Activated naive CD4-positive, alpha-beta T cell treated with Interleukin-2 at 50 U/mL for 16 hours (primary cell): Measurements from ENCODE around the gene PLD4.
"Not testable (repeated sequence)": the region's sequence is repeated elsewhere in the genome, so short reads cannot be mapped to it uniquely, and the experiment has no call there.

Experiments used
- DNase-seq: peaks from one replicate; pipeline ENCODE4 v3.0.0-alpha.2; 2020

PLD4 gene

DNA sequence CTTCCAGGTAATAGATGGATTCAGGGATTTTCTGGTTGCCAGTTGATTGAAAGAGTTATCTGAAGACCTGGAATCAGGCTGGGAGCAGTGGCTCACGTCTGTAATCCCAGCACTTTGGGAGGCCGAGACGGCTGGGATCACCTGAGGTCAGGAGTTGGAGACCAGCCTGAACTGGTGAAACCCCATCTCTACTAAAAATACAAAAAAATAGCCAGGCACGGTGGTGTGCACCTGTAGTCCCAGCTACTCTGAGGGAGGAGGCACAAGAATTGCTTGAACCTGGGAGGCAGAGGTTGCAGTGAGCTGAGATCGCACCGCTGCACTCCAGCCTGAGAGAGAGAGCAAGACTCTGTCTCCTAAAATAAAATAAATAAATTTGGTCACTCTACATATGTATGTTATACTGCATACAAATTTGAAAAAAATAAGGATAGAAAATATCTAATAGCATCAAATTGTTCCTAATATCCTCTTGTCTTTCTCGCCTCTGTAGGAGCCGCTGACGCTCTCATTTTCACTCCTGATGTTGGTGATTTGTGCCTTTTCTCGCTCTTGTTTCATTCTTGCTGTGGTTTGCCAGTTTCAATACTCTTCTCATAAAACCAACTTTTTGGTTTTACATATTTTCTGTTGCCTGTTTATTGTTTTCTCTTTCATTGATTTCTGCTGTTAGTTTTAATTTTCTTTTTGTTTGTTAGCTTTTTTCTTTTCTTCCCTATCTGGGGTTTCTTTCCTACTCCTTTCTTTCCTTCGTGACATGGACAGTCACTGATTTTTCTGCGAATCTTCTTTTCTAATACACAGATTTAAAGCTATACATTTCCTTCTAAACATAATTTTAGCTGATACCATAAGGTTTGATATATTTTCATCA, 23.8 kb upstream of the PLD4 start:
- no peak for DNase-seq

DNA sequence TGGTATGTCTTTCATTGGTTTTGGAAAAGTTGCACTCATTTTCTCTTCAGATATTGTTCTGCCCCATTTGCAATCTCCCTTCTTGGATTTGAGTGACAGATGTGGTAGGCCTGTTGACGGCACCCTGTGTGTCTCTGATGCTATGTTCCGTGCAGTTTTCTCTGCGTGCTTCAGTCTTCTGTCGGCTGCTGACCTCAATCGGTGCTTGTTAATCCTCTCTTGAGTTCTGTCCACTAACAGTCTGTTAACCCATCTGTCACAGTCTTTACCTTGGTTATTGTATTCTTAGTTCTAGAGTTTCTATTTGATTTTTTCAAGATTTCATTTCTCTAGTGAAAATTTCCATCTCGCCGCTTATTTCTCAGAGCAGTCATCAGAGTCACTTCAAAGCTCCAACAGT, 20.7 kb upstream of the PLD4 start:
- no peak for DNase-seq

DNA sequence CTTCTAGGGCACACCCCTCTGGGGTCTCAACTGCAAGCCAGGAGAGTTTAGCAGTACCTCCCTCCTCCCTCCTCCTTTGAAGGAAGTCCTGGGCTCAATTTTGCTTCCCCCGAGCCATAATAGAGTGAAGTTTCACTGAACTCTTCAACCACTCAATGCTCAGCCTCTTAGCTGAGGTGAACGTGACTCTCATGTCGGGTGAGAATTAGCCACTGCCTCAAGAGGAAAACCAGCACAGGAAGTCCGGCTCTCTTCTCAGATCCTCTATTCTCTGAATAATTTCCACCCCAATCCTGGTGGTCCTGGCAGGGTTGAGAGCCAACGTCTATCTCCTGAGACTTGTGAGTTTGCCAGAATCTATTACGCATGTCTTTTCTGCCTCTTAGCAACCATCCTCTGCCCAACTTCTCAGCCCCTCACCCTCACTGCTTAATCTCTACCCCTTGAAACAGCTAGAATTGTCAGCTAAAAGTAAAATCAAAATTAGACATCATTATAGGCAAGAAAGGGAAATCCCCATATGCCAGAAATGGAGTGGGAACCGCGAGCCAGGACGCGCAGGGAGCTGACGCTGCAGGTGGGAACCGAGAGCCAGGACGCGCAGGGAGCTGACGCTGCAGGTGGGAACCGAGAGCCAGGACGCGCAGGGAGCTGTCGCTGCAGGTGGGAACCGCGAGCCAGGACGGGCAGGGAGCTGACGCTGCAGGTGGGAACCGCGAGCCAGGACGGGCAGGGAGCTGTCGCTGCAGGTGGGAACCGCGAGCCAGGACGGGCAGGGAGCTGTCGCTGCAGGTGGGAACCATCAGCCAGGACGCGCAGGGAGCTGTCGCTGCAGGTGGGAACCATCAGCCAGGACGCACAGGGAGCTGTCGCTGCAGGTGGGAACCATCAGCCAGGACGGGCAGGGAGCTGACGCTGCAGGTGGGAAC, 19.8 kb upstream of the PLD4 start:
- DNase-seq, result not testable (repeated sequence)

- not testable (repeated sequence) for DNase-seq
Observed at GRCh38 chr14:104905579-104905933, 19.1 kb upstream of the PLD4 start.

DNA sequence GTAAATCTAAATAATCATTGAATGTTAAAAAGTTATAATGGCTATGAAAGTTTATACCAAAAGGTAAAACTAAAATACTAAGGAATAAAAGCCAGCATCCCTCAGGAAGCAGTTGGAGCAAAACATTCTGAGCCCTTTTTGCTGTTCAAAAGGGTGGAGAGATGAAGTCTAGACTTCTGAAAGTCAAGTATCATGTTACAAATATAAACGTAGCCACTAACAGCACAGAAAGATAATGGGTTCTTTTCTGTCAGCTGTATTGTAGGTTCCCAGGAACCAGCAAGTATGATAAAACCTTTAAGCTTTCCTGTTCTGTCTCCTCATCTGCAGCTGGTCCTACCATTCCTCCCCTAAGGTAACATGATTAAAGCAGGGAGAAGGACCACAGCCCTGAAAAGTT, 16.4 kb upstream of the PLD4 start:
- no peak for DNase-seq

DNA sequence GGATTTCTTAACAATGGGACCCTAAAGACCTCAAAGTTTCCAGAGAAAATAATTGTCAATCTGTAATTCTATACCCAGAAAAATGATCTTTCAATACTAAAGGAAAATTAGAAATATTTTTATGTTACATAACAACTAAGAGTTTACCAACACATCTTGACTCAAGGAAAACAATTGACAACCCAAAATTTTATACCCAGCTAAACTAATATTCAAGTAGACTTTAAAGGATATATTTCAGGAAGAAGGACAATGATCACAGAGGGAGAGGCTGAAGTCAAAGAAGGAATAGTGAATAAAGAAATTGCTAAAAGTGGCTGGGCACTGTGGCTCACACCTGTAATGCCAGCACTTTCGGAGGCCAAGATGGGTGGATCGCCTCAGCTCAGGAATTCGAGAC, 12.6 kb upstream of the PLD4 start:
- DNase-seq, result no peak

GRCh38 chr14:104913435-104913834, 11.2 kb upstream of the PLD4 start:
- DNase-seq, result no peak

GRCh38 chr14:104917116-104917515, 7.6 kb upstream of the PLD4 start:
- DNase-seq, result no peak

GRCh38 chr14:104917993-104918392, 6.7 kb upstream of the PLD4 start:
- no peak for DNase-seq

DNA sequence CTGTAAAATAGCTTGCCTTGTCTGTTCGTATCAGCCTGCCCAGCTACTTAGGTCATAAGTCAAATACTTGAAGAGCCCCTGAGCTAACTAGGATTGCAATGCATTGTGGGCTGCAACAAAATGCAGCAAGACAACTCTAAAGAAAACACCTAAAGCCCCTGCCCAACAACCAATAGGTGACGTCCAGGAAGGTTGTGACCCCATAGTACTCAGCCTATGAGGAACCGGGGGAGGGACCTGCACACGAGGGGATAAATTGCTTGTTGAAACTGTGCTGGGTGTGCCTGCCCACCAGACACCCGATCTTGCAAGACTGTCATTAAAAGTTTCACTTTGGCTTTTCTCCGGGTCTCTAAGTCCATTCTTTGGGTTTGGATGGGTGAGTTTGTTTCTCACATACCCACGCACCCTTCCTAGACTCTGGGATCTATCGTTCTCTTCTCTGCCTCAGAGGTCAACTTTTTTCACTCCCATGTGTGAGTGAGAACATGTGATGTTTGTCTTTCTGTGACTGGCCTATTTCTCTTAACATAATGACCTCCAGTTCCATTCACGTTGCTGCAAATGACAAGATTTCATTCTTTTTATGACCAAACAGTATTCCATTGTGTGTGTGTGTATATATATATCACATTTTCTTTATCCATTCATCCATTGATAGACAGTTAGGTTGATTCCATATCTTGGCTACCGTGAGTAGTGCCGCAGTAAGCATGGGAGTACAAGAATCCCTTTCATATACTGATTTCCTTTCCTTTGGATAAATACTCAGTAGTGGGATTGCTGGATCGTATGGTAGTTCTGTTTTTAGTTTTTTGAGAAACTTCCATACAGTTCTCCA, 5.3 kb upstream of the PLD4 start:
- not testable (repeated sequence) for DNase-seq

GRCh38 chr14:104919993-104920315, 4.7 kb upstream of the PLD4 start:
- DNase-seq, result no peak

DNA sequence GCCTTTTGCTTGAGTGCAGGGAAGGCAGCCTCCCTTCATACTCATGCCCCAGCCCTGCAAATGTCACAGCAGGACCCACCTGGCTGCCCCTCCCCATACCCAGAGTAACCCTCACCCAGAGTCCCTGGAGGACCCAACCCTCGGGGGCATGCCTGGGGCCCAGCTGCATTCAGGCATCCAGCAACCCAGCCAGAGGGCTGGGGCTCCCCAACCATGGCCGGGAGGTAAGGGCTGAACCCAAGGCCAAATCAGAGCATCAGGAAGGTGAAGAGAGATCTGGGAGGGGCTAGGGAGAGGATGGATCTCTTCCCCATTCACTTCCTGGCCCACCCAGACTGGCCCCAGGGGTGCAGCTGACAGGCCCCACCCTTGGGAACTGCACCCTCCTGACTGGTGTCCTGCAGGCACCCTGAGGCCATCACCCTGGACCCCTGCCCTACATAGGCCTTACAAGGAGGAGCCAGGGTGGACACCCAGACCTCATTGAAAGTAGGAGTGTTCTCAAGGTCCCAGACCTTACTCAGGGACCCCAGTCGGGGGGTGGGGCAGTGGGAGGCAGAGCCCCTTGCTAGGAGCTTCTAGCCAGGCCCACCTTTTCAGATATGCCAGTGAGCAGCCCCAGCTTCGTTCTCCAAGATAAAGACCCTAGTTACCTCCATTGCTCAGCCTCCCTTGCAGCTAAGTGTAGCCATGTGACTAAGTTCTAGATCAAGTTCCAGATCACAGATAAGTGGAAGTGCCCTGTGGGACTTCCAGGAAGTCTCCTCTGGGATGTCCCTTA, 849 bp upstream of the PLD4 start:
- no peak for DNase-seq

GRCh38 chr14:104925214-104925854, 655 bp downstream of the PLD4 start:
- DNase-seq, result no peak

GRCh38 chr14:104925855-104926609, 1.4 kb downstream of the PLD4 start:
- DNase-seq, result no peak

DNA sequence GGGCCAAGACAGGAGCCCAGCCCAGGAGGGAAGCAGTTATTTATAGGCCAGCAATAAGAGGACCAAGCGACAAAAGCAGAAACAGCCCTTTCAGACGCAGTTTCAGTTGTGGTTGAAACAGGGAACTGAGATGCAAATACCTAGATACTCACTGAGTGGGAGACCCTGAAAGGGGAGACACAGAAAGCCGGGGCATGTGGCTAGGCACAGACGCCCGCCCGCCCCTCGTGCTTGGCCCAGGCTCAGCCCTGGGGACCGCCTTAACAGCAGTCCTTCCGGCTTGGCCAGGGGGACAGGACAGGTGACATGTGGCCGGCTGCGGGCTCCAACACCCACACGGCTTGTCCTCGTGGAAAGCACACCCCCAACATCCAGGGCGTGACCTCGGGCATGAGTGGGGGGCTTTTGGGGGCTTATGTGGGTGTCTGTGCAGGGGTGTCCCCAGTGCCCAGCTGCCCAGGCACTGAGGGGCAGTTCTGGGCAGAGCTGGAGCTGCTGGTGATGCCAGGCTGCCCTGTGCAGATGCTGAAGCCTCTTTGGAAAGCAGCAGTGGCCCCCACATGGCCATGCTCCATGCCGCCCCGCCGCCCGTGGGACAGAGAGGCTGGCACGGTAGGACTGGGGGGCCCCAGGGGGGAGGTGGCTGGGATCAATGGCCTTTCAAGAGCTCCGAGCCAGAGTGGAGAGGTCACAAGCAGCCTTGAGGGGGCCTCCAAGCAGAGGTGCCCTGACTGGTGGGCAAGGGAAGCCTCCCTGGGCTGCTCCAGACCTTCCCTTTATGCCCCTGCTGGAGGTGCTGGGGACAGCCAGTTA, 2.1 kb downstream of the PLD4 start:
- no peak for DNase-seq

GRCh38 chr14:104927432-104927816, 2.7 kb downstream of the PLD4 start:
- no peak for DNase-seq

DNA sequence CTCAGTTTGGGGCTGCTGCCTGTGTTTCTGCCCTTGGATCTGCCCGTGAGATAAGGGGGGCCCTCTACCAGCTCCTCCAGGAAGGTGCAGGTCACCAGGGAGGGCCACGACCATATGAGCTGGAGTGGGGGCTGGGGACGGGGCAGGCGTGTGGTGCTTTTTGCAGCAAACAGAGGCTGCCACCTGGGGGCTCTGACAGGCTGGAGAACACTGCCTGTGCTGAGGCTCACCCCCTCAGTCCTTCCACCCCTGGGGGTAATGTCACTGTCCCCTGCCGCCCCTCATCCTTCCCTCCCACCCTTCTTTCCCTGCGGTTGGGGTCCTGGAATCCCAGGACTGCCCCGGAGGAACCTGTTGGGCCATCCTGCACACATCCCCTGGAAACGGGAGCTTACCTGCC, 3.2 kb downstream of the PLD4 start:
- no peak for DNase-seq

- no peak for DNase-seq
Observed at GRCh38 chr14:104928391-104929133, 3.9 kb downstream of the PLD4 start.
